DOHH2 (cell line): ENCODE results near the gene DBET.
"Not testable (repeated sequence)": the region's sequence is repeated elsewhere in the genome, so short reads cannot be mapped to it uniquely, and the experiment has no call there.

Experiments used
- H3F3A ChIP-seq: fragments of 200-600 bp; sonication (generic), shearing (Covaris generic); 2 replicates; pipeline ENCODE4 v1.6.0; 2016; ENCODE audit warnings: antibody characterized with exemption, mild to moderate bottlenecking; ENCODE audit not compliant: control insufficient read depth, insufficient read depth
- H3K27ac ChIP-seq: fragments of 200-600 bp; sonication (generic); 2 replicates; pipeline ENCODE4 v1.5.1; 2014; ENCODE audit warnings: low read depth, mild to moderate bottlenecking, low read length, moderate library complexity
- H3K27me3 ChIP-seq: fragments of 200-600 bp; sonication (generic); 2 replicates; pipeline ENCODE4 v1.6.1; 2014; ENCODE audit warnings: mild to moderate bottlenecking, low read length, mixed read lengths; ENCODE audit not compliant: control insufficient read depth
- H3K36me3 ChIP-seq: fragments of 200-600 bp; sonication (generic); 2 replicates; pipeline ENCODE4 v1.6.1; 2014; ENCODE audit warnings: mild to moderate bottlenecking, low read length, moderate library complexity, mixed read lengths; ENCODE audit not compliant: control insufficient read depth
- H3K4me1 ChIP-seq: fragments of 200-600 bp; sonication (generic); 2 replicates; pipeline ENCODE4 v1.6.1; 2014; ENCODE audit warnings: mild to moderate bottlenecking, low read length, mixed read lengths; ENCODE audit not compliant: control insufficient read depth
- H3K4me2 ChIP-seq: fragments of 200-600 bp; sonication (generic); 2 replicates; pipeline ENCODE4 v1.6.0; 2014; ENCODE audit warnings: mild to moderate bottlenecking, low read length, moderate library complexity
- H3K4me3 ChIP-seq: fragments of 200-600 bp; sonication (generic); 2 replicates; pipeline ENCODE4 v1.5.1; 2014; ENCODE audit warnings: mild to moderate bottlenecking, low read length, mixed read lengths
- H3K79me2 ChIP-seq: fragments of 200-600 bp; sonication (generic); 2 replicates; pipeline ENCODE4 v1.6.1; 2014; ENCODE audit warnings: mild to moderate bottlenecking, low read length, mixed read lengths; ENCODE audit not compliant: control insufficient read depth
- H3K9me2 ChIP-seq: fragments of 200-600 bp; sonication (generic); replicated peaks from 2 replicates; pipeline ENCODE4 v1.6.1; 2014; ENCODE audit warnings: mild to moderate bottlenecking, low read length, mixed read lengths; ENCODE audit not compliant: control insufficient read depth
- H3K9me3 ChIP-seq: fragments of 200-600 bp; sonication (generic); 2 replicates; pipeline ENCODE4 v1.6.1; 2014; ENCODE audit warnings: antibody characterized with exemption, low read length, mixed read lengths; ENCODE audit not compliant: control insufficient read depth, insufficient read depth
- H4K20me1 ChIP-seq: fragments of 200-600 bp; sonication (generic); 2 replicates; pipeline ENCODE4 v1.6.0; 2014; ENCODE audit warnings: low read depth, mild to moderate bottlenecking, antibody characterized with exemption, low read length, moderate library complexity; ENCODE audit not compliant: control insufficient read depth, insufficient read depth

Gene DBET

DNA sequence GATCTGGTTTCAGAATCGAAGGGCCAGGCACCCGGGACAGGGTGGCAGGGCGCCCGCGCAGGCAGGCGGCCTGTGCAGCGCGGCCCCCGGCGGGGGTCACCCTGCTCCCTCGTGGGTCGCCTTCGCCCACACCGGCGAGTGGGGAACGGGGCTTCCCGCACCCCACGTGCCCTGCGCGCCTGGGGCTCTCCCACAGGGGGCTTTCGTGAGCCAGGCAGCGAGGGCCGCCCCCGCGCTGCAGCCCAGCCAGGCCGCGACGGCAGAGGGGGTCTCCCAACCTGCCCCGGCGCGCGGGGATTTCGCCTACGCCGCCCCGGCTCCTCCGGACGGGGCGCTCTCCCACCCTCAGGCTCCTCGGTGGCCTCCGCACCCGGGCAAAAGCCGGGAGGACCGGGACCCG is 4.0 kb downstream of the DBET start:
- H3K27ac ChIP-seq, H4K20me1 ChIP-seq, H3K36me3 ChIP-seq, H3K4me3 ChIP-seq, H3K9me2 ChIP-seq, H3K9me3 ChIP-seq, H3F3A ChIP-seq, H3K4me1 ChIP-seq, H3K4me2 ChIP-seq, H3K79me2 ChIP-seq, H3K27me3 ChIP-seq: not testable (repeated sequence)

- H3K27me3 ChIP-seq, H3K79me2 ChIP-seq, H3F3A ChIP-seq, H3K36me3 ChIP-seq, H3K4me3 ChIP-seq, H4K20me1 ChIP-seq, H3K9me2 ChIP-seq, H3K9me3 ChIP-seq, H3K27ac ChIP-seq, H3K4me2 ChIP-seq, H3K4me1 ChIP-seq: not testable (repeated sequence)
Observed at GRCh38 chr4:190093052-190093451, 28.8 kb downstream of the DBET start.

DNA sequence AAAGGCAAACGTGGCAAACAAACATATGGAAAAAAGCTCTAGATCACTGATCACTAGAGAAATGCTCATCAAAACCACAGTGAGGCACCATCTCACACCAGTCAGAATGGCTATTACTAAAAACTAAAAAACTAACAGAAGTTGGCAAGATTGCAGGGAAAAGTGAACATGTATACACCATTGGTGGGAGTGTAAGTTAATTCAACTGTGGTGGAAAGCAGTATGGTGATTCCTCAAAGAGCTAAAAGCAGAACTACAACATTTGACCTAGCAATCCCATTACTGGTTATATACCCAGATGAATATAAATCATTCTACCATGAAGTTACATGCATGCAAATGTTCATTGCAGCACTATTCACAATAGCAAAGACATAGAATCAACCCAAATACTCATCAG is 29.7 kb downstream of the DBET start:
- H3F3A ChIP-seq, H3K79me2 ChIP-seq, H3K9me3 ChIP-seq, H3K27ac ChIP-seq, H3K9me2 ChIP-seq, H3K4me3 ChIP-seq, H3K36me3 ChIP-seq, H3K4me2 ChIP-seq, H3K4me1 ChIP-seq, H3K27me3 ChIP-seq, H4K20me1 ChIP-seq: not testable (repeated sequence)

DNA sequence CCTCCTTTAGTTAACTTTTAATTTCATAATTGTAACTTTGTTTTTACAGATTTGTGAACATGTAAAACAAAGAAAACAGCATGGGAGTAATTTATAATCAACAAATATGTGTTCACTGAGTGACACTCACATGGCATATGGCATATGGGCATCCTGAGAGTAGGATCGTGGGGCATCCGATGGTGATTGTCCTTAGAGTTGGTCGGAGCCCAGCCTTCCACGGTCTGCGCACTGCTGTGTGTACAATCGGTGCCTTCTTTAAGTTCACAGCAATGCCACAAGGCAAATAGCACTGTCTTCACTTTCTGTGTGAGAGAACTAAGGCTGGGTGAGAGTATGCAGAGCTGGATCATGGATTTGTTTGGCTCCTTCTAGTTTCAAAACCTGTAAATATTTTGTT is 31.0 kb downstream of the DBET start:
- H3K36me3 ChIP-seq, H3K27ac ChIP-seq, H3K9me2 ChIP-seq, H3F3A ChIP-seq, H3K79me2 ChIP-seq, H3K4me3 ChIP-seq, H3K27me3 ChIP-seq, H4K20me1 ChIP-seq, H3K9me3 ChIP-seq, H3K4me2 ChIP-seq, H3K4me1 ChIP-seq: not testable (repeated sequence)

GRCh38 chr4:190099605-190100004 is 35.3 kb downstream of the DBET start:
- H3K4me1 ChIP-seq, H3K79me2 ChIP-seq, H3F3A ChIP-seq, H4K20me1 ChIP-seq, H3K27me3 ChIP-seq, H3K4me3 ChIP-seq, H3K36me3 ChIP-seq, H3K27ac ChIP-seq, H3K4me2 ChIP-seq, H3K9me3 ChIP-seq, H3K9me2 ChIP-seq: not testable (repeated sequence)

GRCh38 chr4:190101525-190101924 is 37.2 kb downstream of the DBET start:
- not testable (repeated sequence) for H3K4me2 ChIP-seq, H3K9me3 ChIP-seq, H3K36me3 ChIP-seq, H3F3A ChIP-seq, H3K4me1 ChIP-seq, H3K79me2 ChIP-seq, H3K9me2 ChIP-seq, H4K20me1 ChIP-seq, H3K27me3 ChIP-seq, H3K4me3 ChIP-seq, H3K27ac ChIP-seq

DNA sequence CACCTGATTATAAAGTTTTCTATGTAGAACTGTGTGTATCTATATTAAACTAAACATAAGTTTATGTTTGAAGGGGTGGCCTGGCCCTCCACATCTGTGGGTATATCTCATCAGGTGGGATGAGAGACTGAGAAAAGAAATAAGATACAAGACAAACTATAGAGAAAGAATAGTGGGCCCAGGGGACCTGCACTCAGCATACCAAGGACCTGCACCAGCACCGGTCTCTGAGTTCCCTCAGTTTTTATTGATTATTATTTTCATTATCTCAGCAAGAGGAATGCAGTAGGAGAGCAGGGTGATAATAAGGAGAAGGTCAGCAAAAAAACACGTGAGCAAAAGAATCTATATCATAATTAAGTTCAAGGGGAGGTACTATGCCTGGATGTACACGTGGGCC is 41.9 kb downstream of the DBET start:
- H3K4me1 ChIP-seq, H3K27ac ChIP-seq, H3K4me2 ChIP-seq, H3K9me2 ChIP-seq, H3K36me3 ChIP-seq, H3K9me3 ChIP-seq, H3K79me2 ChIP-seq, H4K20me1 ChIP-seq, H3K27me3 ChIP-seq, H3F3A ChIP-seq, H3K4me3 ChIP-seq: not testable (repeated sequence)

GRCh38 chr4:190106611-190107480 is 42.5 kb downstream of the DBET start:
- H3K9me3 ChIP-seq, H3K36me3 ChIP-seq, H3K4me1 ChIP-seq, H3K79me2 ChIP-seq, H3K4me2 ChIP-seq, H3K4me3 ChIP-seq, H3K9me2 ChIP-seq, H3K27ac ChIP-seq, H3K27me3 ChIP-seq, H4K20me1 ChIP-seq, H3F3A ChIP-seq: not testable (repeated sequence)
